GM12878 (cell line): Measurements from ENCODE around the gene RBM7. TPM values are rescaled to one million over a fixed set of nuclear protein-coding genes. Genes with fewer than 3 reads are reported as not detected.

ENCODE experiments used
- ATF3 ChIP-seq: IDR thresholded peaks from 2 replicates; pipeline ENCODE4 v1.6.1; 2011; ENCODE audit warnings: low read depth, mild to moderate bottlenecking, low read length, moderate library complexity, borderline replicate concordance; ENCODE audit errors: extremely low read depth
- BCL11A ChIP-seq: IDR thresholded peaks from 2 replicates; pipeline ENCODE4 v1.6.1; 2011; ENCODE audit warnings: low read depth, low read length
- BCL3 ChIP-seq: IDR thresholded peaks from 2 replicates; pipeline ENCODE4 v1.6.1; 2011; ENCODE audit warnings: borderline replicate concordance, low read depth, mild to moderate bottlenecking, moderate library complexity, low read length; ENCODE audit not compliant: insufficient read depth, poor library complexity, severe bottlenecking
- BRCA1 ChIP-seq: IDR thresholded peaks from 2 replicates; pipeline ENCODE4 v1.6.1; 2011; ENCODE audit warnings: low read depth, low read length, improper control_type of control experiment
- DPF2 ChIP-seq: fragments of 450-650 bp; IDR thresholded peaks from 2 replicates; pipeline ENCODE4 v1.6.1; 2017; ENCODE audit warnings: mild to moderate bottlenecking
- EP300 ChIP-seq, 2 experiments: fragments of 150-350 bp in 1 of 2; IDR thresholded peaks; 2 replicates each; pipeline ENCODE4 v1.6.1; 2011 to 2012; ENCODE audit warnings: low read depth in 2 of 2, low read length in 2 of 2, borderline replicate concordance in 1 of 2, improper control_type of control experiment in 1 of 2, inconsistent platforms in 1 of 2; ENCODE audit not compliant: control insufficient read depth in 1 of 2
- JUNB ChIP-seq: IDR thresholded peaks from 2 replicates; pipeline ENCODE4 v1.6.1; 2016; ENCODE audit warnings: antibody characterized with exemption, mild to moderate bottlenecking
- JUND ChIP-seq: IDR thresholded peaks from 2 replicates; pipeline ENCODE4 v1.6.1; 2012; ENCODE audit warnings: low read depth, mild to moderate bottlenecking, low read length, improper control_type of control experiment, moderate library complexity
- LARP7 ChIP-seq: fragments of 450-650 bp; IDR thresholded peaks from 2 replicates; pipeline ENCODE4 v1.6.1; 2017; ENCODE audit warnings: mild to moderate bottlenecking
- MXI1 ChIP-seq: fragments of 150-350 bp; IDR thresholded peaks from 2 replicates; pipeline ENCODE4 v1.6.1; 2011; ENCODE audit warnings: low read depth, mild to moderate bottlenecking, inconsistent platforms, low read length, improper control_type of control experiment
- NFIC ChIP-seq: IDR thresholded peaks from 2 replicates; pipeline ENCODE4 v1.6.1; 2012; ENCODE audit warnings: low read depth, mild to moderate bottlenecking, inconsistent platforms, low read length, moderate library complexity
- NFYA ChIP-seq: IDR thresholded peaks from 2 replicates; pipeline ENCODE4 v1.6.1; 2011; ENCODE audit warnings: low read depth, mild to moderate bottlenecking, low read length, improper control_type of control experiment, borderline replicate concordance
- NR2F1 ChIP-seq: fragments of 450-650 bp; conservative IDR thresholded peaks from 2 replicates; pipeline ENCODE4 v1.6.1; 2017; ENCODE audit warnings: mild to moderate bottlenecking
- POU2F2 ChIP-seq: IDR thresholded peaks from 3 replicates; pipeline ENCODE4 v1.6.1; 2011; ENCODE audit warnings: low read depth, mild to moderate bottlenecking, low read length, borderline replicate concordance
- RELB ChIP-seq: fragments of 450-650 bp; IDR thresholded peaks from 2 replicates; pipeline ENCODE4 v1.6.1; 2017; ENCODE audit warnings: low read depth, mild to moderate bottlenecking, moderate library complexity
- SMARCA5 ChIP-seq: fragments of 450-650 bp; IDR thresholded peaks from 2 replicates; pipeline ENCODE4 v1.6.1; 2017; ENCODE audit warnings: mild to moderate bottlenecking
- SP1 ChIP-seq: IDR thresholded peaks from one replicate; pipeline ENCODE4 v1.6.1; 2011; ENCODE audit warnings: low read depth, low read length
- TCF7 ChIP-seq: IDR thresholded peaks from 2 replicates; pipeline ENCODE4 v1.6.1; 2014; ENCODE audit warnings: antibody characterized with exemption, borderline replicate concordance
- polyA plus RNA-seq, 11 experiments: library from polyadenylated mRNA; depleted of rRNA in 4 of 11; unstranded in 6 of 11; stranded (reverse) in 5 of 11; fragments of >200 nt; fragmentation: Nextera tagmentation in 4 of 11; fragmentation: Illumina TruSeq in 1 of 11; extraction: Ambion mirVana in 4 of 11; extraction: Trizol in 1 of 11; gene quantifications; 1 replicate in 1 of 11; 2 replicates in 10 of 11; pipeline versions ENCODE4 v1.2.1 to v1.2.3, GENCODE V29; 2011 to 2016; ENCODE audit warnings: inconsistent platforms in 2 of 11, missing spikeins in 2 of 11, low read depth in 1 of 11
- total RNA-seq, 4 experiments: library from RNA; depleted of rRNA in 3 of 4; stranded (reverse); fragments of >200 nt in 3 of 4; fragmentation: Illumina TruSeq in 1 of 4; extraction: Trizol in 1 of 4; gene quantifications; 2 replicates each; pipeline versions ENCODE4 v1.2.1 to v1.2.3, GENCODE V29; 2013 to 2021
- TF ChIP-seq, protein P1 (sequence below): fragments of 450-650 bp; IDR thresholded peaks from 2 replicates; pipeline ENCODE4 v1.6.1; 2017; ENCODE audit warnings: mild to moderate bottlenecking
- TF ChIP-seq, protein P2 (sequence below): IDR thresholded peaks from 2 replicates; pipeline ENCODE4 v1.6.1; 2011; ENCODE audit warnings: mild to moderate bottlenecking, low read depth, low read length, moderate library complexity; ENCODE audit not compliant: insufficient replicate concordance
- TF ChIP-seq, protein P3 (sequence below): IDR thresholded peaks from 2 replicates; pipeline ENCODE4 v1.6.1; 2011; ENCODE audit warnings: low read depth, low read length, improper control_type of control experiment, borderline replicate concordance

RBM7 gene
- total and polyA plus RNA-seq, 10 of the 15 experiments (the other 5 are each of a cell fraction or from before 2014, with no cell fraction given) = 17.0 to 46.2 (median 26.0) TPM

GRCh38 chr11:114439229-114440120, 39.0 kb downstream of the RBM7 start, which contains the start of gene REXO2 (continued):
- TF ChIP-seq BCL3 (no peak), BCL11A (no peak), ATF3 (no peak), NFYA (no peak), MXI1 (peak; percentile 85), LARP7 (0 out of 2 replicates have a peak, but pooled peaks have one; percentile 58), POU2F2 (no peak), RELB (no peak), DPF2 (0 out of 2 replicates have a peak, but pooled peaks have one; percentile 20), SP1 (no peak), JUNB (no peak), SMARCA5 (no peak), BRCA1 (no peak), NR2F1 (no peak), NFIC (no peak), EP300 (IDR thresholded peaks at IDR 0.05; ENCODE audit: borderline replicate concordance in 1 of 2, control insufficient read depth in 1 of 2, low read depth in 2 of 2, low read length in 2 of 2) (no peak), TCF7 (no peak), JUND (no peak)
- TF ChIP-seq, protein P1, sequence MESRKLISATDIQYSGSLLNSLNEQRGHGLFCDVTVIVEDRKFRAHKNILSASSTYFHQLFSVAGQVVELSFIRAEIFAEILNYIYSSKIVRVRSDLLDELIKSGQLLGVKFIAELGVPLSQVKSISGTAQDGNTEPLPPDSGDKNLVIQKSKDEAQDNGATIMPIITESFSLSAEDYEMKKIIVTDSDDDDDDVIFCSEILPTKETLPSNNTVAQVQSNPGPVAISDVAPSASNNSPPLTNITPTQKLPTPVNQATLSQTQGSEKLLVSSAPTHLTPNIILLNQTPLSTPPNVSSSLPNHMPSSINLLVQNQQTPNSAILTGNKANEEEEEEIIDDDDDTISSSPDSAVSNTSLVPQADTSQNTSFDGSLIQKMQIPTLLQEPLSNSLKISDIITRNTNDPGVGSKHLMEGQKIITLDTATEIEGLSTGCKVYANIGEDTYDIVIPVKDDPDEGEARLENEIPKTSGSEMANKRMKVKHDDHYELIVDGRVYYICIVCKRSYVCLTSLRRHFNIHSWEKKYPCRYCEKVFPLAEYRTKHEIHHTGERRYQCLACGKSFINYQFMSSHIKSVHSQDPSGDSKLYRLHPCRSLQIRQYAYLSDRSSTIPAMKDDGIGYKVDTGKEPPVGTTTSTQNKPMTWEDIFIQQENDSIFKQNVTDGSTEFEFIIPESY = no peak
- TF ChIP-seq, protein P2, sequence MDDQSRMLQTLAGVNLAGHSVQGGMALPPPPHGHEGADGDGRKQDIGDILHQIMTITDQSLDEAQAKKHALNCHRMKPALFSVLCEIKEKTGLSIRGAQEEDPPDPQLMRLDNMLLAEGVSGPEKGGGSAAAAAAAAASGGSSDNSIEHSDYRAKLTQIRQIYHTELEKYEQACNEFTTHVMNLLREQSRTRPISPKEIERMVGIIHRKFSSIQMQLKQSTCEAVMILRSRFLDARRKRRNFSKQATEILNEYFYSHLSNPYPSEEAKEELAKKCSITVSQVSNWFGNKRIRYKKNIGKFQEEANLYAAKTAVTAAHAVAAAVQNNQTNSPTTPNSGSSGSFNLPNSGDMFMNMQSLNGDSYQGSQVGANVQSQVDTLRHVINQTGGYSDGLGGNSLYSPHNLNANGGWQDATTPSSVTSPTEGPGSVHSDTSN = no peak
- TF ChIP-seq, protein P3, sequence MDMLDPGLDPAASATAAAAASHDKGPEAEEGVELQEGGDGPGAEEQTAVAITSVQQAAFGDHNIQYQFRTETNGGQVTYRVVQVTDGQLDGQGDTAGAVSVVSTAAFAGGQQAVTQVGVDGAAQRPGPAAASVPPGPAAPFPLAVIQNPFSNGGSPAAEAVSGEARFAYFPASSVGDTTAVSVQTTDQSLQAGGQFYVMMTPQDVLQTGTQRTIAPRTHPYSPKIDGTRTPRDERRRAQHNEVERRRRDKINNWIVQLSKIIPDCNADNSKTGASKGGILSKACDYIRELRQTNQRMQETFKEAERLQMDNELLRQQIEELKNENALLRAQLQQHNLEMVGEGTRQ = peak; percentile 26; the same call in 1 of the 2 replicates
